ENCODE results near the gene ALKBH6. TPM values are rescaled to one million over a fixed set of nuclear protein-coding genes. Genes with fewer than 3 reads are reported as not detected.
A peak's percentile ranks its signal among the peaks of the same experiment; 100 is the strongest.

Gene ALKBH6
- total and polyA plus RNA-seq, 2 experiments from 2014 or later, result 52.2 to 66.9 TPM

DNA sequence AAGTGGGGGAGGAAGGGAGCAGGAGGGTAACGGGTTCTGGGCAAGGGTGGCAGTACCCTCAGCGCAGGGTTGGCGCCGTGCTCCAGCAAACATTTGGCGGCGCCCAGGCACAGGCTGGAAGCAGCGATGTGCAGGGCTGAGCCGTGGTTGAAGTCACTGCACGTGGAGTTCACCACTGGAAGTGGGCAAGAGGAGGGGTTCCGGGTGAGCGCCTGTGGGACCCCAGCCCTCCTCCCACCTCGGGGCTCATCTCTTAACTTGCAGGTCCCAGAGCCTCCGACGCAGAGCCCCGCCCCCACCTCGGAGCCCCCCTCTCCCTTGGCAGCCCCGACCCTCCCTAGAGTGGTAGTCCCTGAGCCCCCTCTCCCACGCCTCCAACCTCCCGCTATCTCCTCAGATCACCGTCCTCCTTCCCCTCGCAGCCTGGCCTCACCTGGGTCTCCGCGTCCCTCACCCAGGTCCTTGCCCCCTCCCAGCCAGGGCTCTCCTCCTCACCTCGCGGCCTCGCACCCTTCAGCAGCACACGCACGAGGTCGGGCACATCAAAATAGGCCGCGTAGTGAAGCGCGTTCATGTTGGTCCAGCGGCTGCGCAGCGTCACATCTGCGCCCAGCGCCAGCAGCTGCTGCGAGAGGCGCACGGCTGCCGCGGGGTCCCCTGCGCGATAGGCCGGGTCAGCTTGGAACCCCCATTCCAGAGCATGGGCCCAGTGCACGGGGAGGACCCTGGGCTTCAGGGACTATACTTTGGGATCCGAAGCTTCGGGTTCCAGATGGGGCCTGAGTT, 12.3 kb upstream of the ALKBH6 start:
- Histone ChIP-seq H3K4me1 (ENCODE audit: low read depth) (no peaks in the 10 kb centered on the region), H3K4me3 (no peak overlapping the region), H3K27ac (no peak overlapping the region), H3K9me3 (ENCODE audit: low read depth) (no peaks in the 10 kb centered on the region), H3K27me3 (no peaks in the 10 kb centered on the region), H3K36me3 (peaks cover 3% of the 10 kb centered on the region)
- TF ChIP-seq, protein P1, sequence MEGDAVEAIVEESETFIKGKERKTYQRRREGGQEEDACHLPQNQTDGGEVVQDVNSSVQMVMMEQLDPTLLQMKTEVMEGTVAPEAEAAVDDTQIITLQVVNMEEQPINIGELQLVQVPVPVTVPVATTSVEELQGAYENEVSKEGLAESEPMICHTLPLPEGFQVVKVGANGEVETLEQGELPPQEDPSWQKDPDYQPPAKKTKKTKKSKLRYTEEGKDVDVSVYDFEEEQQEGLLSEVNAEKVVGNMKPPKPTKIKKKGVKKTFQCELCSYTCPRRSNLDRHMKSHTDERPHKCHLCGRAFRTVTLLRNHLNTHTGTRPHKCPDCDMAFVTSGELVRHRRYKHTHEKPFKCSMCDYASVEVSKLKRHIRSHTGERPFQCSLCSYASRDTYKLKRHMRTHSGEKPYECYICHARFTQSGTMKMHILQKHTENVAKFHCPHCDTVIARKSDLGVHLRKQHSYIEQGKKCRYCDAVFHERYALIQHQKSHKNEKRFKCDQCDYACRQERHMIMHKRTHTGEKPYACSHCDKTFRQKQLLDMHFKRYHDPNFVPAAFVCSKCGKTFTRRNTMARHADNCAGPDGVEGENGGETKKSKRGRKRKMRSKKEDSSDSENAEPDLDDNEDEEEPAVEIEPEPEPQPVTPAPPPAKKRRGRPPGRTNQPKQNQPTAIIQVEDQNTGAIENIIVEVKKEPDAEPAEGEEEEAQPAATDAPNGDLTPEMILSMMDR (IDR thresholded peaks at IDR 0.05; ENCODE audit: low read depth, low read length), result no peak
- no peak for DNase-seq (ENCODE audit: low read depth in 1 of 2, low spot score in 1 of 2)

DNA sequence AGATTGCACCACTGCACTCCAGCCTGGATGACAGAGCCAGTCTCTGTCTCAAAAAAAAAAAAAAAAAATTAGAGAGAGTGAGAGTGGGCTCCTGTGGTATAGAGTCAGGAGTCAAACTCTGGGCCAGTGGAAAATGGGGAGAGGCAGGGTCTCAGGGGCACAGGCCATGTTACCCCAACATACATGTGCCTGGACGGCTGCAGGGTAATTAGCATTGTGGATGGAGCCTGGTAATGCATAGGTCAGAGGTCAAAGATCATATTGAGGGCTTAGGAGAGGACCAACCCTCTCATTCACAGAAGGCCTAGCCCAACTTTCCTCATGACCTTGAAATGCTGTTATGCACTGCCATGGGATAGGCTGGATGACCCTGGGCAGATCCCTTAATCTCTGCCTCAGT, 11.5 kb upstream of the ALKBH6 start:
- no peak overlapping the region for H3K4me3 ChIP-seq
- no peaks in the 10 kb centered on the region for H3K9me3 ChIP-seq (ENCODE audit: low read depth)
- H3K27me3 ChIP-seq, result no peaks in the 10 kb centered on the region
- no peak for DNase-seq (ENCODE audit: low read depth in 1 of 2, low spot score in 1 of 2)
- H3K27ac ChIP-seq, result no peak overlapping the region
- TF ChIP-seq, protein P1 (IDR thresholded peaks at IDR 0.05; ENCODE audit: low read depth, low read length), result no peak
- H3K4me1 ChIP-seq (ENCODE audit: low read depth), result no peaks in the 10 kb centered on the region
- H3K36me3 ChIP-seq, result peaks cover 3% of the 10 kb centered on the region

DNA sequence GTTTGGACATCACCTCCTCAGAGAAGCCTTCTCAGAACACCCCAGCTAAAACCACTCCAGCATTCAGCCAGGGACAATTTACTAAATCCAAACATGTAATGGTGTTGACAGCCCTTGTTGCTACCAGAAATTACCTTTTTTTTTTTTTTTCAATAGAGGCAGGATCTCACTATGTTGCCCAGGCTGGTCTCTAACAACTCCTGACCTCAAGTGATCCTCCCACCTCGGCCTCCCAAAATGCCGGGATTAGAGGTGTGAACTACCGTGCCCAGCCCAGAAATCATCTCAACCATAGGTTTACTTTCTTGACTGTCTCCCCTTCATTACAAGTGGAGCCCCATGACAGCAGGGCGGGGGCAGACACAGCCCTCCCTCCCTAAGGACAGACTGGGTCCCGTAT, 9.4 kb upstream of the ALKBH6 start:
- Histone ChIP-seq H3K9me3 (ENCODE audit: low read depth) (no peaks in the 10 kb centered on the region), H3K4me1 (ENCODE audit: low read depth) (no peaks in the 10 kb centered on the region), H3K36me3 (peaks cover 3% of the 10 kb centered on the region), H3K27me3 (no peaks in the 10 kb centered on the region), H3K4me3 (no peak overlapping the region), H3K27ac (no peak overlapping the region)
- TF ChIP-seq, protein P1 (IDR thresholded peaks at IDR 0.05; ENCODE audit: low read depth, low read length), result no peak
- no peak for DNase-seq (ENCODE audit: low read depth in 1 of 2, low spot score in 1 of 2)

DNA sequence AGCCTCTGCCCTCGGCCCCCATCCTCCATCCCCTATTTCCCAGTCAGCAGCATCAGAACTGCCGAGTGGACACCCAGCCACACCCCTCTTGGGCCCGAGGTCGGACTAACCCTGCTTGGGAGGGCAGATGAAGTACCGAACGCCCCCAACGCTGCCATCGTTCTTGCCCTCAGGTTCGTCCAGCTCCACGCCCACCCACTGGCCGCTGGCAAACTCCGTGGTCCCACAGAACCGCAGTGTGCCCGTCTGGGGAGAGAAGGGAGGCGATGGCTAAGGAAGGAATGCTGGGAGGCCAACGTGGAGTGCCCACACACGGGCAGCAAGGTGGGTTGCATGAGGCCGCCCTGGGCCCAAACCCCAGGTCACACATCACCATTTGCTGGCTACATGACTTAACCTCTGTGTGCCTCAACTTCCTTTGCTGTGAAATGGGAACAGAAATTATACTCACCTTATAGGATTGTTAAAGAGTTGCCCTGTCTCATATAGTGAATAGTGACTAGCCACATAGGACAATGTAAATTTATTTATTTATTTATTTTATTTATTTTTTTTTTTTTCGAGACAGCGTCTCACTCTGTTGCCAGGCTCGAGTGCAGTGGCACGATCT, 5.2 kb upstream of the ALKBH6 start:
- H3K9me3 ChIP-seq (ENCODE audit: low read depth), result no peaks in the 10 kb centered on the region
- no peak for DNase-seq (ENCODE audit: low read depth in 1 of 2, low spot score in 1 of 2)
- H3K27me3 ChIP-seq, result no peaks in the 10 kb centered on the region
- no peak overlapping the region for H3K4me3 ChIP-seq
- peaks cover 3% of the 10 kb centered on the region for H3K36me3 ChIP-seq
- TF ChIP-seq, protein P1 (IDR thresholded peaks at IDR 0.05; ENCODE audit: low read depth, low read length), result no peak
- H3K4me1 ChIP-seq (ENCODE audit: low read depth), result peaks cover 4% of the 10 kb centered on the region
- no peak overlapping the region for H3K27ac ChIP-seq

DNA sequence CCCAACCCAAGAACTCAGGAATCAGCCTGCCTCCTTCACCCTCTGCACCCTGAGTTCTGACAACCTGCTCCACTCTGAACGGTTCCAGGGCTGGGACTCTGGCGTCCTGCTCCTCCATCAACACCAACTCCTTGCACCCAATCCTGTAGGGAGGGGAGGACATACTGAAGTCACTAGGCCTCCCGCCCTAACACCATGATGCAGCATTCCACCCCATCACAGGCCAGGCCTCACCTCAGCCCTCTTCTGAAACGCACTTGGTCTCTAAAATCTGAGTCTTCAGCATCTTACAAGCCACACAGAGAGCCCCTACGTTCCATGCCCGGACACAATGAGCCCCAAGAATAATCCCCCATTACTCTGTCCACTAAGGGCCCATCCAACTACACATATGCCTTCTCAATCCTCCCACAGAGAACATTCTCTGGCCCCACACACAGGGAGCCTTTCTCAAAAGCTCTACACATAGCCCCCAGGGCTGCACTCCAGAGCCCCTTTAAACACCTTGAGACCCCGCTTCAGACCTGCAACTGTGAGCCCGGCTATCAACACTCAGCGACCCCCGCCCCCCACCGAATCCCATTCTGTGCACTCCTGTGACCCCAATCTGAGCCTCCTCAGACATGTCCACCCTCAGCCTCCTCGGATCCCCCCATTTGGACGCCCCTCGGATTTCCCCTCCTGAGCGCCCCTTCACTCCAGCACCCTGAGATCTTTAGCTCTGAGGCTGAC, 567 bp downstream of the ALKBH6 start:
- peaks cover 4% of the 10 kb centered on the region for H3K4me1 ChIP-seq (ENCODE audit: low read depth)
- H3K27me3 ChIP-seq, result no peaks in the 10 kb centered on the region
- no peak overlapping the region for H3K27ac ChIP-seq
- peak overlapping the region; percentile 66 for H3K4me3 ChIP-seq
- no peaks in the 10 kb centered on the region for H3K9me3 ChIP-seq (ENCODE audit: low read depth)
- TF ChIP-seq, protein P1 (IDR thresholded peaks at IDR 0.05; ENCODE audit: low read depth, low read length), result no peak
- DNase-seq (ENCODE audit: low read depth in 1 of 2, low spot score in 1 of 2), result no peak
- H3K36me3 ChIP-seq, result no peaks in the 10 kb centered on the region
